ENCODE results near the gene QRFPR.

Gene QRFPR

GRCh38 chr4:121377076-121377475, 3.7 kb downstream of the QRFPR start:
- no peak for DNase-seq (ENCODE audit: insufficient read length)
- no peak for TF ChIP-seq POLR2A (IDR thresholded peaks at IDR 0.05; ENCODE audit: low read depth, low read length)
- no peak for TF ChIP-seq TAF1 (IDR thresholded peaks at IDR 0.05; ENCODE audit: borderline replicate concordance, low read depth, low read length)
- no peak for TF ChIP-seq POLR2AphosphoS5 (IDR thresholded peaks at IDR 0.05; ENCODE audit: low read depth, low read length)
- FAIRE-seq = no peak

DNA sequence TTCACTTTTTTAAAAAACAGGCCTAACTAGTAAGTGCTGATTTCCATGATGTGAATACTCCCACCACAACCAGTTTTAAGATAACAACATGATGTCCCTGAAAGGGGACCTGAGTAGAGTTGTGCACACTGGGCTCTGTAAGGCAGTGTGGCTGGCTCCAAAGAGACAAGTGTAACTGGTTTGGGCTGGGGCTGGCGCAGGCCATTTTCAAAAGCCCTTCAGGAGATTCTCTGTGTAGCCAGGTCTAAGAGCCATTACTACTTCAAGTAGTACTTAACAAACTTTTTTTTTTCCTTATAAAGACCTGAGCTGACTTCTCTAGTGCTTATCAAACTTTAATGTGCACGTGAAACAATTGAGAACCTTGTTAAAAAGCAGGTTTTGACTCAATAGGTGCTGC, 4.3 kb downstream of the QRFPR start:
- no peak for TF ChIP-seq POLR2A (IDR thresholded peaks at IDR 0.05; ENCODE audit: low read depth, low read length)
- TF ChIP-seq TAF1 (IDR thresholded peaks at IDR 0.05; ENCODE audit: borderline replicate concordance, low read depth, low read length) = no peak
- no peak for TF ChIP-seq POLR2AphosphoS5 (IDR thresholded peaks at IDR 0.05; ENCODE audit: low read depth, low read length)
- FAIRE-seq = no peak
- no peak for DNase-seq (ENCODE audit: insufficient read length)

GRCh38 chr4:121376097-121376496, 4.7 kb downstream of the QRFPR start:
- no peak for FAIRE-seq
- DNase-seq (ENCODE audit: insufficient read length) = no peak
- no peak for TF ChIP-seq POLR2A (IDR thresholded peaks at IDR 0.05; ENCODE audit: low read depth, low read length)
- TF ChIP-seq TAF1 (IDR thresholded peaks at IDR 0.05; ENCODE audit: borderline replicate concordance, low read depth, low read length) = no peak
- no peak for TF ChIP-seq POLR2AphosphoS5 (IDR thresholded peaks at IDR 0.05; ENCODE audit: low read depth, low read length)

DNA sequence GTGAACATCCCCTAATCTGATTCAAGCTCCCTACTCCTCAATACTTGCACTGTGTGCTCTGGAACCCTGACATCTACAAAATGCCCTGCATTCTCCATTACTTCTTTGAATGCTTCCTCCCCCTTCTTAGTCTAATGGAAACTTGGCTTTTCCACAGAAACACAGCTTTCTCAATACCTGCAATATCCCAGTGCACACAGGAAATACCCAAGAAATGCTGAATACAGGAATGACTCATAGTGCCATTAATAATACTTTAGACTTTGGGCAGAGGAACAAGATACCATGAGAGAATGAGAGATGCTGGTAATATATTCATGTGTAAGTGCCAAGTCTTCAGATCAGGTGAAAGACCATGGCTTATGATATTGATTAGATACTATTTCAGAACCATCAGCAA, 5.6 kb downstream of the QRFPR start:
- no peak for DNase-seq (ENCODE audit: insufficient read length)
- FAIRE-seq = no peak

GRCh38 chr4:121373841-121374240, 7.0 kb downstream of the QRFPR start:
- no peak for DNase-seq (ENCODE audit: insufficient read length)
- TF ChIP-seq POLR2A (IDR thresholded peaks at IDR 0.05; ENCODE audit: low read depth, low read length) = no peak
- no peak for TF ChIP-seq TAF1 (IDR thresholded peaks at IDR 0.05; ENCODE audit: borderline replicate concordance, low read depth, low read length)
- TF ChIP-seq POLR2AphosphoS5 (IDR thresholded peaks at IDR 0.05; ENCODE audit: low read depth, low read length) = no peak
- no peak for FAIRE-seq

More for the DNA sequence above, 5.6 kb downstream of the QRFPR start:
- no peak for TF ChIP-seq TAF1 (IDR thresholded peaks at IDR 0.05; ENCODE audit: borderline replicate concordance, low read depth, low read length)
- TF ChIP-seq POLR2AphosphoS5 (IDR thresholded peaks at IDR 0.05; ENCODE audit: low read depth, low read length) = no peak
- TF ChIP-seq POLR2A (IDR thresholded peaks at IDR 0.05; ENCODE audit: low read depth, low read length) = no peak

GRCh38 chr4:121370729-121371325, 10.0 kb downstream of the QRFPR start:
- DNase-seq (ENCODE audit: insufficient read length) (no peak), FAIRE-seq (no peak)
- TF ChIP-seq TAF1 (IDR thresholded peaks at IDR 0.05; ENCODE audit: borderline replicate concordance, low read depth, low read length) (no peak), POLR2AphosphoS5 (IDR thresholded peaks at IDR 0.05; ENCODE audit: low read depth, low read length) (no peak), POLR2A (IDR thresholded peaks at IDR 0.05; ENCODE audit: low read depth, low read length) (no peak)

DNA sequence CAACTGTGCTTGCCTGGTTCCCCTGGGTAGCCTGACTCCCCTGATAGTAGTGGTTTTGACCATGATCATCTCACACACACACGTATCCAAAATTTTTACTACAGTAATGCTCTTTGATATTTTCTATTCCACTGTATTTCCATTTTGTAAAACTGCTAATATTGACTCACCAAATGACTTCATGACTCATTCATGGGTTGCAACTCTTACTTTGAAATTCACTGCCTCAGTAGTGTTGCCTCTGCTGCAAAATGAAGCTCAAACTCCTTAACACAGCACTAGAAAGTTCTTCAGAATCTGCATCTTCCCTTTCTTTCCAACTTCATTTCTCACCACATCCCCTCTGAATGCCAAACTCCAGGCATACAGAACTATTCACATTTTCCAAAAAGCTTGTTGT, 20.3 kb downstream of the QRFPR start:
- FAIRE-seq (no peak), DNase-seq (ENCODE audit: insufficient read length) (no peak)
- TF ChIP-seq POLR2A (IDR thresholded peaks at IDR 0.05; ENCODE audit: low read depth, low read length) (no peak), TAF1 (IDR thresholded peaks at IDR 0.05; ENCODE audit: borderline replicate concordance, low read depth, low read length) (no peak)

GRCh38 chr4:121358473-121358872, 22.3 kb downstream of the QRFPR start:
- DNase-seq (ENCODE audit: insufficient read length) (no peak), FAIRE-seq (no peak)
- TF ChIP-seq POLR2AphosphoS5 (IDR thresholded peaks at IDR 0.05; ENCODE audit: low read depth, low read length) (no peak), TAF1 (IDR thresholded peaks at IDR 0.05; ENCODE audit: borderline replicate concordance, low read depth, low read length) (no peak), POLR2A (IDR thresholded peaks at IDR 0.05; ENCODE audit: low read depth, low read length) (no peak)

GRCh38 chr4:121353213-121353612, 27.6 kb downstream of the QRFPR start:
- no peak for FAIRE-seq
- DNase-seq (ENCODE audit: insufficient read length) = no peak
- TF ChIP-seq TAF1 (IDR thresholded peaks at IDR 0.05; ENCODE audit: borderline replicate concordance, low read depth, low read length) (no peak), POLR2AphosphoS5 (IDR thresholded peaks at IDR 0.05; ENCODE audit: low read depth, low read length) (no peak), POLR2A (IDR thresholded peaks at IDR 0.05; ENCODE audit: low read depth, low read length) (no peak)

DNA sequence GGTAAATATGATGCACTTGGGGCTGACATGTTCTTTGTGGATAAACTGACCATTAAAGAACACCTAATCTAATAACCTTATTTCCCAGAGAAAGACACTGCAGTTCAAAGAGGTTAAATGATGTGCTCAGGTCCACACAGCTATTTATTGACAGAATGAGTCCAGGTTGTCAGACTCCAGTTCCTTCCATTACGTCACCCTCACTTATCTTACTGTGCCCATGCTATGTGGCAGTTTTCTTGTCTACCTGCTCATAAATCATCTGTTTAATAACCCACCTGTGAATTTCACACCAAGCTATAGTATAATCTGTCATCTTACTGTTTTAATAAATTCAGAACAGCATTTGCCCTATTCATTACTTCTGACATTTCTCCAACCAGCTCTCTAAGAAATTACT, 36.7 kb downstream of the QRFPR start:
- FAIRE-seq (no peak), DNase-seq (ENCODE audit: insufficient read length) (no peak)
- TF ChIP-seq POLR2AphosphoS5 (IDR thresholded peaks at IDR 0.05; ENCODE audit: low read depth, low read length) (no peak), POLR2A (IDR thresholded peaks at IDR 0.05; ENCODE audit: low read depth, low read length) (no peak)

DNA sequence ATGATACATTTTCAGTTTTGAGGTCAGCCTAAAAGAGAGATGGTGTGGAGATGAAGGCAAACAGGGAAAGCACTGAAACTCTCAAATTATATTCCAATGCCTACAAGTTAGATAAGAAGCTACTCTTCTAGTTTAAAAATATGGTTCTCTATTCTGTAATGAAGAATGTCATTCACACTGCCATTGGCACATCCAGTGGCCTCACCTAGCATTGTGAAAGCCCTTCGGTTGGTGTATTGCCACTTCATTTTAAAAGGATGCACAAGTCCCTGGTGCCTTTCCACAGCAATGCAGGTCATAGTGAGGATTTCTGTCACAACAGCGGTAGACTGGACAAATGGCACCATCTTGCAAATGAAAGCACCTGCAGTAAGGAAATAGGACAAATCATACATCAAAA, 40.6 kb downstream of the QRFPR start:
- TF ChIP-seq POLR2A (IDR thresholded peaks at IDR 0.05; ENCODE audit: low read depth, low read length) (no peak), POLR2AphosphoS5 (IDR thresholded peaks at IDR 0.05; ENCODE audit: low read depth, low read length) (no peak), TAF1 (IDR thresholded peaks at IDR 0.05; ENCODE audit: borderline replicate concordance, low read depth, low read length) (no peak)
- no peak for FAIRE-seq
- DNase-seq (ENCODE audit: insufficient read length) = no peak

DNA sequence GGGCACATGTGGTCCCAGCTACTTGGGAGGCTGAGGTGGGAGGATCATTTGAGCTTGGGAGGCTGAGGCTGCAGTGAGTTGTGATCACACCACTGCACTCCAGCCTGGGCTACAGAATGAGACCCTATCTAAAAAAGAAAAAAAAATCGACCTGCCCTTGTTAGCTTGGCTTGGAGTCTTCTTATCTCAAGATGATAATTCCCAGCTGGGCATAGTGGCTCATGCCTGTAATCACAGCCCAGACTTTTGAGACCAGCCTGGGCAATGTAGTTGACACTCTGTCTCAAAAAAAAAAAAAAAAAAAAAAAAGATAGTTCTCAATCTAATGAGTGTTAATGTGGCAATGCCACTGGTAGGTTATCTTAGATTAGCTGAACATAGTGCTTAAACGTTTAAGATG, 41.0 kb downstream of the QRFPR start:
- TF ChIP-seq POLR2AphosphoS5 (IDR thresholded peaks at IDR 0.05; ENCODE audit: low read depth, low read length) (no peak), POLR2A (IDR thresholded peaks at IDR 0.05; ENCODE audit: low read depth, low read length) (no peak), TAF1 (IDR thresholded peaks at IDR 0.05; ENCODE audit: borderline replicate concordance, low read depth, low read length) (no peak)
- FAIRE-seq = no peak
- no peak for DNase-seq (ENCODE audit: insufficient read length)

GRCh38 chr4:121339307-121339706, 41.5 kb downstream of the QRFPR start:
- TF ChIP-seq POLR2AphosphoS5 (IDR thresholded peaks at IDR 0.05; ENCODE audit: low read depth, low read length) (no peak), POLR2A (IDR thresholded peaks at IDR 0.05; ENCODE audit: low read depth, low read length) (no peak), TAF1 (IDR thresholded peaks at IDR 0.05; ENCODE audit: borderline replicate concordance, low read depth, low read length) (no peak)
- DNase-seq (ENCODE audit: insufficient read length) (no peak), FAIRE-seq (no peak)

Data from GM12892 (cell line).